Measurements from ENCODE around the gene BCL11A.

The BCL11A gene

DNA sequence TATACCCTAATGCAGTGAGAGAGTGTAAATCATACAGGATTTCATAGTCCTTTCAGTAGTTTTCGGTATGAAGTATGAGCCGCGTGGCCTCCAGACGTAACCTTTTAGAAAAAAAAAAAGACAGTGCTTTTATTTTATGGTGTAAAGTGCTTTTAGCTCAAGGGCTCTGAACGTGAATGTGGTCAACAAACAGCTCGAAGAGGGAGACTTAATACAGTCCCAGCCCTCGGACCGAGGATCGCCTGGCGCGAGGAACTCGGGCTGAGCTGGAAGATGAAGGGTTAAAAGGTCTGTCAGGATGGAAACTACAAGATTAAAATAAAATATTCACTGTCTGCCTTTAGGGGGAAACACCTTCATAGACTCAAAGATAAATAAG is 4.0 kb upstream of the BCL11A start:
- no peak for FAIRE-seq

GRCh38 chr2:60556576-60557485 is 3.4 kb upstream of the BCL11A start:
- no peak for FAIRE-seq

GRCh38 chr2:60556175-60556574 is 2.7 kb upstream of the BCL11A start:
- FAIRE-seq: no peak

GRCh38 chr2:60555783-60556139 is 2.3 kb upstream of the BCL11A start:
- no peak for FAIRE-seq

DNA sequence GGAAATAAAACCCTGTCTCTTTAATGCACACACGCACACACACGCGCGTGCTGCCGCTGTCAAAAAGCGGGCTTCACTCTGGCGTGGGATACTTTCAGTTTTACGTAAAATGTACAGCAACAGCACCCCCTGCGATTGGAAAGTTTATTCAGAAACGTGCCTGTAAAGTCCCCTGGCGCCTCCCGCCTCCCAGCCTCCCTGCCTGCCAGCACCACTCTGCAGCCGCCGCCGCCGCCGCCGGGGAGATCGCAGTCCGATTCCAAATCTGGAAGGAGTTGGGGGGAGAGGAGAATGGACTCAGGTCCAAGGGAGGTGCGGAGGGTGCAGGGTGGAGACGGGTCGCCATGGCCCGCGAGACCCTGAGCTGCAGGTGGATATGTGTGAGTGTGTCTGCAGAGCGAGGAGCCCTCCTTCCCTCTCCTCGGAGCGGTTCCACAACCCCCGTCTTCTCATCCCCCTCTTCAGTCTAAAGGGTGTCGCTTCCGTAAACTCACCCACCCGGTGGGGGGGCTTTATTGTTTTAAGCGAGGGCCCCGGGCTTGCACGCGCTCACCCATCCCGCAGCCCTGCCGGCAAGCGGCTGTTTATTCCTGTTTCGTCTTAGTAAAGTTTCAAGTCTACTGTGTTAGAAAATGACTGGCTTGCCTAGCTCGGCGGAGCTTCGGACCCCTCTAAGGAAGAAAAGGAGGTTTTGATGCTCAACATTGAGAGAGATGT is 1.8 kb upstream of the BCL11A start:
- no peak for FAIRE-seq

DNA sequence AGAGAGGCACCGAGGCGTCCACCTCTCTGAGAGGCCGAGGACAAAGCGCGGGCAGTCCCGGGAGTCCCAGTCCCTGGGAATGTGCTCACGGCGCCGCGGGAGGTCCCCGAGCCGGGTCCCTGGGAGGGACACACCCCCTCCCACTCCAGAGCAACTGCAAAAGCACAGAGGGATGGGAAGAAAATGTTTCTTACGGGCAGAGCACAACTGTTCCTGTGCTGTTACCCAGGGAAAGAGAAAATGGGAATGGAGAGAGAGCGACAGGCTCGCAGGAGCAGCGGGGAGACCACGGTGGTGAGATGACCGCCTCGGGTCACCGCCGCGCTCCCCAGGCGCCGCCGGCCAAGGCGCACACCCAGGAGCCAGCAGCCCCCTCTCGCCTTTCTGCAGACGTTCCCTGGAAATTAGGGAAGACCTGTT is 1.2 kb upstream of the BCL11A start:
- no peak for FAIRE-seq

DNA sequence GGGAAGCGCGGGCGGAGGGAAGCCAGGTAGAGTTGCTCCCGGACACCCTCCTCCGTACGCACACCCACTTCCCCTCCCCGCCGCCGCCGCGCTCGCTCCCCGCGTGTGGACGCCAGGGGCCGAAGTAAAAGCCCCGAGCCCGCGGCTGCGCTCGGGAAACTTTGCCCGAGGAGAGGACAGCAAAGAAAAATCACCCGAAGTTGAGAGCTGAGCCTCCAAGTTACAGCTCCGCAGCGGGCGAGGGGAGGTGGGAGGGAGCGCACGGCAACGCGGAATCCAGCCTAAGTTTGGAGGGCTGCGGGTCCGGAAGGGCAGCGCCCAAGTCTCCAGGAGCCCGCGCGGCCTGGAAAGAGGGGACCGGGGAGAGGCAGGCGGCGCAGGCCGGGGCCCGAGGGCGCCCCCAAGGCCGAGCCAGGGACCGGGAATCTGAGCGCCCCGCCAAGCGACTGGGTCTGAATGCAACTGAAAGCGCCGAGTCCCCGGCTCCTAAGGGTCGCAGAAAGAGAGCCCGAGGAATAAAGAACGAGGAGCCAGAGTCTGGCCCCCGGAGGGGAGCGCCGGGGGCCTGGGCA is 706 bp upstream of the BCL11A start:
- FAIRE-seq: no peak

DNA sequence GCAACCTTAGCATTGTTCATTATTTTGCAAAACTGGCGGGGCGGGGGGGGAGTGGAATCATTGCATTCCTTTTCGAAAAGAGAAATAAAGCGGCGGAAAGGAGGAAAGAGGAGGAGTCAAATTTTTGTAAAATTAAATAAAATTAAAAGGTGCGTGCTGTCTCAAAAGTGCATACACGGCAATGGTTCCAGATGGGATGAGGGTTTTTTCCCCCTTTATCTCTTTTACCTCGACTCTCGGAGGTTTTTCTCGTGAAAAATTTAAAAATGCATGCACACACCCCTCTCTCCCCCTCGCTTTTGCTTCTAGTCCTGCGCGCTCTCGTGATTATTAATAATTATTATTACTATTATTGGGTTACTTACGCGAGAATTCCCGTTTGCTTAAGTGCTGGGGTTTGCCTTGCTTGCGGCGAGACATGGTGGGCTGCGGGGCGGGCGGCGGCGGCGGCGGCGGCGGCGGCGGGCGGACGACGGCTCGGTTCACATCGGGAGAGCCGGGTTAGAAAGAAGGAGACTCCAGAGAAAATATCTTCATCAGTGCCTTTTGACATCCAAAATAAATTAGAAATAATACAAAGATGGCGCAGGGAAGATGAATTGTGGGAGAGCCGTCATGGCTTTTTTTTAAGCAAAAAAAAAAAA is 481 bp downstream of the BCL11A start:
- FAIRE-seq: no peak

DNA sequence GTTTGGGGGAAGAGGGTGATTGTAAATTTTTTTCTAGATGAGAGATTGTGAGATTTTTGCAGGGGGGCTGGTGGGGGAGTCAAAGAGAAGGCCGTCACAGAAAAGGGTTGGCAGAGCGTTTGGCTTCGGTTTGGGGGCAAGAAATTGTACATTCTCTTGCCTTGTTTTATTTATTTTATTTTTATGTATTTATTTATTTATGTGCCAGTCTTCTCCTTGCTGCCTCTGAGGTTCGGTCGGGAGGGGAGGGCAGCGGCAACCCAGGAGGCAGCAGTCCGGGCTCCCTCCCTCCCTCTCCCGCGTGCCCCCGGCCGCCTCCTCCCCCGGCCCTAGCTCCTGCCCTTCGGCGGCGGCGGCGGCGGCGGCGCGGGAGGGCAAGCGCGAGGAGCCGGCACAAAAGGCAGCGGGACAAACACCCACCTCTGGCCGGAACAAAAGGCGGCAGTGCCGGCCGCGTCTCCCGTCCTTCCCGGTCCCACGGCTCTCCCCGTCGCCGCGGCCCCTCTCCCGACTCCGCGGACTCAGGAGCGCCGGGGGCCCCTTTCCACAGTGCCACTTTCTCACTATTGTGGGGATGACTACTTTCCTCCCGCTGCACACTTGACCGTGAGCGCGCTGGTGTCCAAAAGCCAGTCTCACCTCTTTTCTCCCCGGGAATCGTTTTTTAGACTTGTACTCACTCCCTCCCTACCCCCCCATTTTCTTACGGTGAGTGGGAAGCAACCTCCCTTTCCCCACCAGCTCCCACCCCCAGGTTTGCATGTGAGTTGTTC is 1.2 kb downstream of the BCL11A start:
- FAIRE-seq: no peak

GRCh38 chr2:60551240-60552077 is 2.0 kb downstream of the BCL11A start:
- FAIRE-seq: no peak

- FAIRE-seq: no peak
Measured at GRCh38 chr2:60550984-60551239, 2.5 kb downstream of the BCL11A start.

DNA sequence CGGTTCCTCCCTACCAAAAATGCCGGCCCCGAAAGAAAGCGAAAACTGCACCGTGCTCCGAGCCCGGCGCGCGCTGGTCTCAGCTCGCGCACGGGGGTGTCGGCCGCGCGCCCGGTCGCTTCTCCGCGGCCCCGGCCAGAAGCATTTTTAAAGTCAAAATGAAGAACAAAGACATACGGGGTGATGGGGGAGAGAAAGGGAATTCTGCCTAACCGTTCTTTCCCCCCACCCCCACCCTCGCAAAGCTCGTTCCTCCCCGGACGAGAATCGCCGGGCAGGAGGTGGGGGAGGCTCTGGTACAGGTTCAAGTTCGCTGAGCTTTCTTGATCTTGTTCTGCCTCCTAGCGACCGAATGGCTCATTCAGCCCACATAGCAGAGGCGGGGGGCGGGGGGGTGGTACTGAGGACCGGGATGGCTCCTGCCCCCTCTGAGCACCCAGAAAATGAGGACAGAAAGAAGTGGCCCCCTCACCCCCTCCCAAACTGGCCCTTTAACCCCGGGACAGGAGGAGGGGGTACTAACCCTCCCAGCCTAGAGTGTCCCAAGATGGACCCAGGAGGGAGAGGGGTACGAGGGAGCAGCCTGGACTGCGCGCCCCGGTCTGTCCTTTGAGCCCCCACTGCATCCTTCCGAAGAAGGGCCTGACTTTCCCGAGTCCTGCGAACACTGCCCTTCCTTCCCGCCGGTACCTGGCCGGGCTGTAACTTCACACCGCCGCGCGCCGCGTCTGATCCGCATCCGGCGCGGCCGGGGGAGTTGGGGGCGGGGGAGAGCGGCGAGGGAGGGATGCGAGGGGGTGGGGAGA is 3.1 kb downstream of the BCL11A start:
- no peak for FAIRE-seq

GRCh38 chr2:60549928-60550177 is 3.6 kb downstream of the BCL11A start:
- FAIRE-seq: no peak

GRCh38 chr2:60549238-60549927 is 4.1 kb downstream of the BCL11A start:
- FAIRE-seq: no peak

DNA sequence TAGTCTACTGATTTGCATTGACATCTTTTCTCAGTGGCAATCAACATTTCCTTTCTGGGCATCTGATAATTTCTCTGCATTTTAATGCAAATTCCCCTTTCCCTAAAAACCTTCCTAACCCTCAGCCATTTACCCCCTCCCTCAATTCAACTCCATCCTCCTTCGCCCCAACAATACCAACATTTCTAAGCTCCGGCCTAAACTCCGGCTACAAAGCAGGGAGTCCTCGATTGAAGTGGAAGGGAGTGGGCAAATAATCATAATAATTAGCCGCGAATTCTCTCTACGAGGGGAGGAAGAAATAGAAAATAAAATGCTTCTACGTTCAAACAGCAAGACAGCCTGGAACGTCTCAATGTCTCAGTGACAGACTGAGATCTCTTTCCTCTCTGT is 4.6 kb downstream of the BCL11A start:
- FAIRE-seq: no peak

DNA sequence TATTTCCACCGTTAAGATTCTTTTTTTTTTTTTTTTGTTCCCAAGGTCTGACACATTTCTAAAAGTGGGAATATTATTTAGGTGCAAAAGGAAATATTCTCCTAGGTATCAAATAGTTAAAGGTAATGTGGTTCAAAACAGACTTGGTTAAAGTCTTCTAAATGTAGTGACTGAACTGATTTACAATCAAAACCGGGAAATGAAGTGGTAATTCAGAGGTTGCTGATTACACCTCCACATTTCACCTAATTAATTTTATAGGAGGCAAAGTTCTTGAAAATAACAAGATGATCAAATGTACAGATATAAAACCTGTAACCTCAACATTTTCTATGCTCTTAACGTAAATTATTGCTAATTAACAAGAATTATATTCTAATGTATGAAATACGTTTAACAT is 5.1 kb downstream of the BCL11A start:
- no peak for FAIRE-seq

- FAIRE-seq: no peak
Measured at GRCh38 chr2:60547841-60548240, 5.6 kb downstream of the BCL11A start.

GRCh38 chr2:60546756-60547420 is 6.6 kb downstream of the BCL11A start:
- FAIRE-seq: no peak

DNA sequence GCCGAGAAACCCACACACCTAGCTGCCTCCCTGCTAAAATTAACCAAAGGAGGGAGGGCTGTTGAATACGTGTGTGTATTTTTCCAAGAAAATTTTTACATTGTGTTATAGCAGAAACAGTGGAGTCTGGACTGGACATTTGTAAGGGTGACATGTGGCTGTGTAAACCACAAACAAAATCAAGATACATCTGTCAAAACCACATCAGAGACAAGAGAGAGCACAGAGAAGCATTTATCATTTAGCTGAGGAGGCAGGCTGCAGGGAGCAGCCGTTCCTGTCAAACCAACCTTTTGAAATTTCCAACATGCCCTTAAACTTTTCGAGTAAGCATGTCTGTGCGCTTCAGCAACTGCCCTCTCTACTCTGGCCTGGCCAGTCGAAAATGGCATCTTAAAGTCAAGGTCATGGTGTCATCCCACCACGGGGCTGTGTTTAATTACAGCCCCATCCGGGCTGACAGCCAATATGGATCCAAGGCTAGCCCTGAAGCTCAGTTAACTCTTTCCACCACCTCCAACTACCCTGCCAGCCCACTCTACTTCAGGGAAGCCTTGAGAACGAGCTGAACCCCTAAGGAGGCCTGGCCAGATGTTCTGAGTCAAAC is 8.4 kb downstream of the BCL11A start:
- FAIRE-seq: no peak

DNA sequence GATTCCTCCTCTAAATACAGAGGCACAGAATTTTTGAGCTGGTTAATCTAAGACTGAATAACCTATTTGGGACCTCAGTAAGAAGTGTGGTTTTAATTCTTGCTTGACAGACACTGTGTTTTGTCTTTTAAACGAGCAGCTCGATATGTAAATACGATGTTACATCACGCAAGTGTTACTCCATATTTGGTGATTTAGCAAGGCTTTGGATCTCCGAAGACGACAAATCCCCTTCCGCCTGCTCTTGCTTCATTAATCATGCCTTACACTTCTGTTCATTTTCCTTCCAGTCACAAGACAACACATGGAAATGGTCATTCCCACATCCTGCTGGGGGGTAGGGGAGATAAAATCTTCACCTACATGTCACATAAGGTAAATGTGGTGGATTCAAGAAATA is 9.4 kb downstream of the BCL11A start:
- no peak for FAIRE-seq
